Sciatic nerve (tissue), 2 donors: ENCODE measurements around the gene COL4A1. TPM values are rescaled to one million over a fixed set of nuclear protein-coding genes. Genes with fewer than 3 reads are reported as not detected.

ENCODE experiments used
- ATAC-seq: fragments of 200-7000 bp; cut with Tn5 transposase; one replicate; pipeline ENCODE4 v1.9.1; 2020; ENCODE audit warnings: mild to moderate bottlenecking, moderate library complexity
- DNase-seq: peaks from one replicate; pipeline ENCODE4 v3.0.0-alpha.2; 2020; ENCODE audit warnings: low spot score
- intact Hi-C: fragments of 100-400 bp; cut with DNase I; formaldehyde crosslinking; loops from one replicate; pipeline ENCODE4 v1.14.2; 2022
- total RNA-seq: library from RNA; stranded (reverse); fragmentation: NEBNext Ultra II Directional; extraction: Animal tissue kit (Norgen Biotek cat#: 25700); gene quantifications from one replicate; pipeline ENCODE4 v1.2.1, GENCODE V29; 2021
- donor health status: DM: no; HTN: no; CAD: no.
- donor health status: DM: no; HTN: no; CAD: no.

The COL4A1 gene
- total RNA-seq, 1 donor from 2014 or later: 423 TPM

GRCh38 chr13:110200276-110200870, 106.6 kb downstream of the COL4A1 start:
- intact Hi-C loops: no loop called here
- DNase-seq (no peak), ATAC-seq (no peak)

GRCh38 chr13:110199046-110199831, 107.7 kb downstream of the COL4A1 start:
- intact Hi-C loops: no loop called here
- no peak for DNase-seq
- ATAC-seq: no peak

GRCh38 chr13:110197471-110197870, 109.5 kb downstream of the COL4A1 start:
- intact Hi-C loops: no loop called here
- ATAC-seq (no peak), DNase-seq (no peak)

GRCh38 chr13:110197026-110197425, 109.9 kb downstream of the COL4A1 start:
- intact Hi-C loops: no loop called here
- ATAC-seq: no peak
- no peak for DNase-seq

GRCh38 chr13:110195547-110196485, 111.1 kb downstream of the COL4A1 start:
- no peak for DNase-seq
- intact Hi-C loops: no loop called here
- no peak for ATAC-seq

- DNase-seq: no peak
- intact Hi-C loops: no loop called here
These were observed 112.5 kb downstream of the COL4A1 start for GRCh38 chr13:110194451-110194850.

GRCh38 chr13:110193491-110193890, 113.5 kb downstream of the COL4A1 start:
- intact Hi-C loops: no loop called here
- no peak for ATAC-seq

More at GRCh38 chr13:110194451-110194850, 112.5 kb downstream of the COL4A1 start:
- ATAC-seq: no peak

GRCh38 chr13:110192472-110192871, 114.5 kb downstream of the COL4A1 start:
- no peak for ATAC-seq
- intact Hi-C loops: no loop called here
- DNase-seq: no peak

More at GRCh38 chr13:110193491-110193890, 113.5 kb downstream of the COL4A1 start:
- no peak for DNase-seq

- intact Hi-C loops: no loop called here
- no peak for DNase-seq
- ATAC-seq: peak; percentile 17
These were observed 119.3 kb downstream of the COL4A1 start for GRCh38 chr13:110187641-110188161.

GRCh38 chr13:110186231-110186855, 120.6 kb downstream of the COL4A1 start:
- intact Hi-C loops: no loop called here
- ATAC-seq: no peak
- no peak for DNase-seq

GRCh38 chr13:110185696-110186095, 121.3 kb downstream of the COL4A1 start:
- no peak for ATAC-seq
- no peak for DNase-seq
- intact Hi-C loops: no loop called here

GRCh38 chr13:110183910-110184309, 123.0 kb downstream of the COL4A1 start:
- intact Hi-C loops: no loop called here
- no peak for ATAC-seq
- no peak for DNase-seq

GRCh38 chr13:110182461-110182860, 124.5 kb downstream of the COL4A1 start:
- intact Hi-C loops: no loop called here
- no peak for DNase-seq
- ATAC-seq: no peak

GRCh38 chr13:110182003-110182402, 125.0 kb downstream of the COL4A1 start:
- intact Hi-C loops: no loop called here
- DNase-seq (no peak), ATAC-seq (no peak)

- DNase-seq: no peak
- no peak for ATAC-seq
- intact Hi-C loops: no loop called here
These were observed 127.2 kb downstream of the COL4A1 start for GRCh38 chr13:110179857-110180147.

- ATAC-seq (no peak), DNase-seq (no peak)
- intact Hi-C loops: no loop called here
These were observed 127.7 kb downstream of the COL4A1 start for GRCh38 chr13:110179116-110179856.

- no peak for DNase-seq
- no peak for ATAC-seq
- intact Hi-C loops: no loop called here
These were observed 129.2 kb downstream of the COL4A1 start for GRCh38 chr13:110177790-110178189.

GRCh38 chr13:110176431-110176830, 130.5 kb downstream of the COL4A1 start:
- DNase-seq: no peak
- no peak for ATAC-seq
- intact Hi-C loops: no loop called here
